Measurements from ENCODE around the gene RNF213.

RNF213 gene

DNA sequence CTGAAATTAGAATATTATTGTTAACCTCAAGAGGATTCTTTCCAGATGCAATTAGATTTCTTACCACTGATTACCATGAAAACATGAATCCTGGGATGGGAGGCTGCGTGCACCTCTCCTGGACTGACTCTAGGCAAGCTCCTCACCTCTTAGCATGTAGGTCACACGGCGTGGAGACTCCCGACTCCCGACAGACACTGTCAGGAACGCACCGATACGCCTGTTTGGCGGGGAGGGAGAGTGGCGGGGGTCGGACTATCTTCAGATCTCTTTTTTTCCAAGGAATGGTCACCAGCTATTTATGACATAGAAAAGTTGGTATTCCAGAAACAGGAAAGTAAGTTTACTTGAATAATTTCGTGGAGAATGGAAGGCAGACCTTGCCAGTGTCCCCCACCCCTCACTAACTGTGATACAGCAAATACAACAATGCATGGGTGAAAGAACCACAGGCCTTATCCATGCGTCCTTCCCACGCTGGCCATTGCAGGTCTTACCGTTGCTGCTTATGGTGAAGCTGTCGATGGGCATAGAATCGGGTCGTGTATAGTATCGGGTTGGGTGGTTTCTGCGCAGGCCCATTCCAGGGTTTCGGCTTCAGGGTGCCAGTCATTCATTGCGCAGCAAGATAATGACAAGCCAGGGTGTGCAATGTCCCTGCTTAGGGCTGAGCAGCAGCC lies 91.7 kb downstream of the RNF213 start (continued):
- TF ChIP-seq, protein P1, sequence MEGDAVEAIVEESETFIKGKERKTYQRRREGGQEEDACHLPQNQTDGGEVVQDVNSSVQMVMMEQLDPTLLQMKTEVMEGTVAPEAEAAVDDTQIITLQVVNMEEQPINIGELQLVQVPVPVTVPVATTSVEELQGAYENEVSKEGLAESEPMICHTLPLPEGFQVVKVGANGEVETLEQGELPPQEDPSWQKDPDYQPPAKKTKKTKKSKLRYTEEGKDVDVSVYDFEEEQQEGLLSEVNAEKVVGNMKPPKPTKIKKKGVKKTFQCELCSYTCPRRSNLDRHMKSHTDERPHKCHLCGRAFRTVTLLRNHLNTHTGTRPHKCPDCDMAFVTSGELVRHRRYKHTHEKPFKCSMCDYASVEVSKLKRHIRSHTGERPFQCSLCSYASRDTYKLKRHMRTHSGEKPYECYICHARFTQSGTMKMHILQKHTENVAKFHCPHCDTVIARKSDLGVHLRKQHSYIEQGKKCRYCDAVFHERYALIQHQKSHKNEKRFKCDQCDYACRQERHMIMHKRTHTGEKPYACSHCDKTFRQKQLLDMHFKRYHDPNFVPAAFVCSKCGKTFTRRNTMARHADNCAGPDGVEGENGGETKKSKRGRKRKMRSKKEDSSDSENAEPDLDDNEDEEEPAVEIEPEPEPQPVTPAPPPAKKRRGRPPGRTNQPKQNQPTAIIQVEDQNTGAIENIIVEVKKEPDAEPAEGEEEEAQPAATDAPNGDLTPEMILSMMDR (tag by site-specific recombination; IDR thresholded peaks at IDR 0.05), result no peak
- TF ChIP-seq ZNF175 (tag by site-specific recombination; IDR thresholded peaks at IDR 0.05) (no peak), ZNF341 (tag by site-specific recombination; IDR thresholded peaks at IDR 0.05; ENCODE audit: low read depth) (no peak), ZNF843 (tag by site-specific recombination; IDR thresholded peaks at IDR 0.05) (no peak)

- Histone ChIP-seq H3K27ac (ENCODE audit: extremely low read depth, low read depth, low read length) (no peak overlapping the region), H3K4me3 (ENCODE audit: low read depth, low read length) (no peak overlapping the region), H3K36me3 (ENCODE audit: control insufficient read depth in 2 of 2, insufficient read depth in 1 of 2, low read length in 2 of 2) (peaks cover 19 to 88% of the 10 kb centered on the region in 2 experiments), H3K9me3 (ENCODE audit: control insufficient read depth, insufficient read depth, low read depth, low read length) (no peaks in the 10 kb centered on the region), H3K4me1 (ENCODE audit: control insufficient read depth, insufficient read depth, low read length) (no peaks in the 10 kb centered on the region)
- TF ChIP-seq ZNF488 (tag by site-specific recombination; IDR thresholded peaks at IDR 0.05) (no peak), WT1 (tag by site-specific recombination; IDR thresholded peaks at IDR 0.05) (no peak), ZNF133 (tag by site-specific recombination; IDR thresholded peaks at IDR 0.05) (no peak), HOXA7 (CRISPR knock-in tag; IDR thresholded peaks at IDR 0.05; ENCODE audit: borderline replicate concordance) (no peak)
- CTCF ChIA-PET, result no interaction called here
- POLR2A ChIA-PET, result no interaction called here
Measured at GRCh38 chr17:80352991-80353665, 92.5 kb downstream of the RNF213 start.

DNA sequence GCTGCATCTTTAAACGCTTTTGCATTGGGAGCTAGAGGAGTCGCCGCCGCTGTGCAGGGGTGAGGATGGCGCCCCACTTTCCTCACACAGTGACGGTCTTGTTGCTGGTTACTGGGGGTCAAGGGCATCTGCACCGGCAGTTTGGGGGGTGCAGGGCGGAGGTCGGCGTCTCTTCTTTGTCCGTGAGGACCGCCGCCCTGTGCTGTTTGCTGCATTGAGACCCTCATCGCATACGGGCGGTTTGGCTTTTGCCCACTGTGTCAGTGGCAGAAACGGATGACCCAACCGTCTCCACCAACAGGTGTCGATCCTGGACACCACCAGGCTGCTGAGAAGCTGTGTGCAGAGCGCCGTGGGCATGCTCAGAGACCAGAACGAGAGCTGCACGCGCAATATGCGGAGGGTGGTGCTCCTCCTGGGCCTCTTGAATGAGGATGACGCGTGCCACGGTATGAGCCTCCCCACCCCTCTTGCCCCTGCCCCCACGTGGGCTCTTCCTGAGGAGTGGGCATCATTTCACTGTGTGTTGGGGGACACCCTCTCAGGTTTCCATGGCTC lies 93.1 kb downstream of the RNF213 start:
- ChIA-PET CTCF (no interaction called here), POLR2A (no interaction called here)
- TF ChIP-seq ZEB2 (tag by site-specific recombination; IDR thresholded peaks at IDR 0.05), result no peak
- no peak for TF ChIP-seq ZNF394 (tag by site-specific recombination; IDR thresholded peaks at IDR 0.05; ENCODE audit: borderline replicate concordance)
- TF ChIP-seq KLF10 (tag by site-specific recombination; IDR thresholded peaks at IDR 0.05), result no peak
- no peak for TF ChIP-seq ZNF560 (tag by site-specific recombination; IDR thresholded peaks at IDR 0.05; ENCODE audit: borderline replicate concordance)
- no peak for TF ChIP-seq ZNF169 (tag by site-specific recombination; IDR thresholded peaks at IDR 0.05)
- TF ChIP-seq ZNF596 (tag by site-specific recombination; IDR thresholded peaks at IDR 0.05), result no peak
- TF ChIP-seq, protein P2, sequence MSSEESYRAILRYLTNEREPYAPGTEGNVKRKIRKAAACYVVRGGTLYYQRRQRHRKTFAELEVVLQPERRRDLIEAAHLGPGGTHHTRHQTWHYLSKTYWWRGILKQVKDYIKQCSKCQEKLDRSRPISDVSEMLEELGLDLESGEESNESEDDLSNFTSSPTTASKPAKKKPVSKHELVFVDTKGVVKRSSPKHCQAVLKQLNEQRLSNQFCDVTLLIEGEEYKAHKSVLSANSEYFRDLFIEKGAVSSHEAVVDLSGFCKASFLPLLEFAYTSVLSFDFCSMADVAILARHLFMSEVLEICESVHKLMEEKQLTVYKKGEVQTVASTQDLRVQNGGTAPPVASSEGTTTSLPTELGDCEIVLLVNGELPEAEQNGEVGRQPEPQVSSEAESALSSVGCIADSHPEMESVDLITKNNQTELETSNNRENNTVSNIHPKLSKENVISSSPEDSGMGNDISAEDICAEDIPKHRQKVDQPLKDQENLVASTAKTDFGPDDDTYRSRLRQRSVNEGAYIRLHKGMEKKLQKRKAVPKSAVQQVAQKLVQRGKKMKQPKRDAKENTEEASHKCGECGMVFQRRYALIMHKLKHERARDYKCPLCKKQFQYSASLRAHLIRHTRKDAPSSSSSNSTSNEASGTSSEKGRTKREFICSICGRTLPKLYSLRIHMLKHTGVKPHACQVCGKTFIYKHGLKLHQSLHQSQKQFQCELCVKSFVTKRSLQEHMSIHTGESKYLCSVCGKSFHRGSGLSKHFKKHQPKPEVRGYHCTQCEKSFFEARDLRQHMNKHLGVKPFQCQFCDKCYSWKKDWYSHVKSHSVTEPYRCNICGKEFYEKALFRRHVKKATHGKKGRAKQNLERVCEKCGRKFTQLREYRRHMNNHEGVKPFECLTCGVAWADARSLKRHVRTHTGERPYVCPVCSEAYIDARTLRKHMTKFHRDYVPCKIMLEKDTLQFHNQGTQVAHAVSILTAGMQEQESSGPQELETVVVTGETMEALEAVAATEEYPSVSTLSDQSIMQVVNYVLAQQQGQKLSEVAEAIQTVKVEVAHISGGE (tag by site-specific recombination; conservative IDR thresholded peaks at IDR 0.05; ENCODE audit: low read depth), result no peak
- TF ChIP-seq ZFP41 (tag by site-specific recombination; IDR thresholded peaks at IDR 0.05; ENCODE audit: borderline replicate concordance), result no peak
- TF ChIP-seq, protein P3, sequence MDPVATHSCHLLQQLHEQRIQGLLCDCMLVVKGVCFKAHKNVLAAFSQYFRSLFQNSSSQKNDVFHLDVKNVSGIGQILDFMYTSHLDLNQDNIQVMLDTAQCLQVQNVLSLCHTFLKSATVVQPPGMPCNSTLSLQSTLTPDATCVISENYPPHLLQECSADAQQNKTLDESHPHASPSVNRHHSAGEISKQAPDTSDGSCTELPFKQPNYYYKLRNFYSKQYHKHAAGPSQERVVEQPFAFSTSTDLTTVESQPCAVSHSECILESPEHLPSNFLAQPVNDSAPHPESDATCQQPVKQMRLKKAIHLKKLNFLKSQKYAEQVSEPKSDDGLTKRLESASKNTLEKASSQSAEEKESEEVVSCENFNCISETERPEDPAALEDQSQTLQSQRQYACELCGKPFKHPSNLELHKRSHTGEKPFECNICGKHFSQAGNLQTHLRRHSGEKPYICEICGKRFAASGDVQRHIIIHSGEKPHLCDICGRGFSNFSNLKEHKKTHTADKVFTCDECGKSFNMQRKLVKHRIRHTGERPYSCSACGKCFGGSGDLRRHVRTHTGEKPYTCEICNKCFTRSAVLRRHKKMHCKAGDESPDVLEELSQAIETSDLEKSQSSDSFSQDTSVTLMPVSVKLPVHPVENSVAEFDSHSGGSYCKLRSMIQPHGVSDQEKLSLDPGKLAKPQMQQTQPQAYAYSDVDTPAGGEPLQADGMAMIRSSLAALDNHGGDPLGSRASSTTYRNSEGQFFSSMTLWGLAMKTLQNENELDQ (tag by site-specific recombination; IDR thresholded peaks at IDR 0.05; ENCODE audit: low read depth), result no peak
- no peak for TF ChIP-seq ZNF548 (tag by site-specific recombination; IDR thresholded peaks at IDR 0.05)
- TF ChIP-seq WT1 (tag by site-specific recombination; IDR thresholded peaks at IDR 0.05), result no peak
- no peak for TF ChIP-seq ZNF24 (tag by site-specific recombination; IDR thresholded peaks at IDR 0.05)
- no peak for TF ChIP-seq ZNF266 (tag by site-specific recombination; IDR thresholded peaks at IDR 0.05; ENCODE audit: low read depth)
- TF ChIP-seq BCL11B (tag by site-specific recombination; IDR thresholded peaks at IDR 0.05; ENCODE audit: low read depth), result no peak
- TF ChIP-seq, protein P4, sequence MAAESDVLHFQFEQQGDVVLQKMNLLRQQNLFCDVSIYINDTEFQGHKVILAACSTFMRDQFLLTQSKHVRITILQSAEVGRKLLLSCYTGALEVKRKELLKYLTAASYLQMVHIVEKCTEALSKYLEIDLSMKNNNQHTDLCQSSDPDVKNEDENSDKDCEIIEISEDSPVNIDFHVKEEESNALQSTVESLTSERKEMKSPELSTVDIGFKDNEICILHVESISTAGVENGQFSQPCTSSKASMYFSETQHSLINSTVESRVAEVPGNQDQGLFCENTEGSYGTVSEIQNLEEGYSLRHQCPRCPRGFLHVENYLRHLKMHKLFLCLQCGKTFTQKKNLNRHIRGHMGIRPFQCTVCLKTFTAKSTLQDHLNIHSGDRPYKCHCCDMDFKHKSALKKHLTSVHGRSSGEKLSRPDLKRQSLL (tag by site-specific recombination; IDR thresholded peaks at IDR 0.05), result no peak
- TF ChIP-seq ZNF112 (tag by site-specific recombination; IDR thresholded peaks at IDR 0.05), result no peak

More for the DNA sequence above, 93.1 kb downstream of the RNF213 start:
- Histone ChIP-seq H3K36me3 (ENCODE audit: control insufficient read depth in 2 of 2, insufficient read depth in 1 of 2, low read length in 2 of 2) (peaks cover 23 to 88% of the 10 kb centered on the region in 2 experiments), H3K4me3 (ENCODE audit: low read depth, low read length) (no peak overlapping the region), H3K4me1 (ENCODE audit: control insufficient read depth, insufficient read depth, low read length) (no peaks in the 10 kb centered on the region), H3K9me3 (ENCODE audit: control insufficient read depth, insufficient read depth, low read depth, low read length) (no peaks in the 10 kb centered on the region), H3K27ac (ENCODE audit: extremely low read depth, low read depth, low read length) (no peak overlapping the region)

Measured in HEK293 (cell line).